ENCODE data around the gene ADH7.
A peak's percentile ranks its signal among the peaks of the same experiment; 100 is the strongest.

The ADH7 gene

GRCh38 chr4:99438405-99438780 lies 3.3 kb upstream of the ADH7 start:
- Histone ChIP-seq H3K4me3 (ENCODE audit: low read depth, low read length) (no peak overlapping the region), H3K79me1 (ENCODE audit: low read length) (no peaks in the 10 kb centered on the region)

GRCh38 chr4:99437723-99438404 lies 2.7 kb upstream of the ADH7 start:
- Histone ChIP-seq H3K23ac (ENCODE audit: low read length) (peak overlapping the region; percentile 8), H2BK12ac (ENCODE audit: low read length) (no peak overlapping the region), H3K79me2 (ENCODE audit: control insufficient read depth, insufficient read depth, low read length, poor library complexity) (no peaks in the 10 kb centered on the region), H2BK5ac (ENCODE audit: low read depth, low read length, poor library complexity) (no peak overlapping the region), H2AFZ (ENCODE audit: insufficient read depth, low read length, poor library complexity) (no peak overlapping the region), H3K4me2 (ENCODE audit: low read length) (no peak overlapping the region), H3K27ac (ENCODE audit: low read depth, low read length) (no peak overlapping the region), H3K18ac (ENCODE audit: low read length) (no peak overlapping the region), H3K4me3 (ENCODE audit: low read depth, low read length) (no peak overlapping the region), H2BK120ac (ENCODE audit: insufficient read depth, low read length, poor library complexity) (no peak overlapping the region), H2AK5ac (ENCODE audit: low read length) (no peak overlapping the region), H3K79me1 (ENCODE audit: low read length) (no peaks in the 10 kb centered on the region), H4K12ac (ENCODE audit: low read depth, low read length) (no peak overlapping the region), H3K27me3 (ENCODE audit: insufficient read depth, low read length) (no peaks in the 10 kb centered on the region), H3K36me3 (ENCODE audit: control insufficient read depth in 1 of 2, insufficient read depth in 2 of 2, low read length in 2 of 2) (no peaks in the 10 kb centered on the region), H3K14ac (ENCODE audit: low read length) (no peak overlapping the region), H3K4me1 (ENCODE audit: control insufficient read depth in 1 of 2, insufficient read depth in 2 of 2, low read length in 2 of 2) (no peaks in the 10 kb centered on the region), H4K91ac (ENCODE audit: low read depth, low read length) (no peak overlapping the region), H3K9ac (ENCODE audit: low read length) (no peak overlapping the region), H3K9me3 (ENCODE audit: insufficient read depth, low read depth, low read length) (no peaks in the 10 kb centered on the region), H3K4ac (ENCODE audit: low read depth, low read length) (no peak overlapping the region), H4K8ac (ENCODE audit: low read depth, low read length) (no peak overlapping the region)
- no CpG with 5 or more reads among the region's 5 CpGs for WGBS (ENCODE audit: extremely low coverage, insufficient coverage, insufficient read length)
- DNase-seq, result no peak

More at GRCh38 chr4:99438405-99438780, 3.3 kb upstream of the ADH7 start:
- H3K4me2 ChIP-seq (ENCODE audit: low read length), result no peak overlapping the region
- H4K12ac ChIP-seq (ENCODE audit: low read depth, low read length), result no peak overlapping the region
- no peaks in the 10 kb centered on the region for H3K4me1 ChIP-seq (ENCODE audit: control insufficient read depth in 1 of 2, insufficient read depth in 2 of 2, low read length in 2 of 2)
- H2BK12ac ChIP-seq (ENCODE audit: low read length), result no peak overlapping the region
- no peaks in the 10 kb centered on the region for H3K36me3 ChIP-seq (ENCODE audit: control insufficient read depth in 1 of 2, insufficient read depth in 2 of 2, low read length in 2 of 2)
- no peaks in the 10 kb centered on the region for H3K27me3 ChIP-seq (ENCODE audit: insufficient read depth, low read length)
- no peak overlapping the region for H3K23ac ChIP-seq (ENCODE audit: low read length)
- H3K79me2 ChIP-seq (ENCODE audit: control insufficient read depth, insufficient read depth, low read length, poor library complexity), result no peaks in the 10 kb centered on the region
- H3K27ac ChIP-seq (ENCODE audit: low read depth, low read length), result no peak overlapping the region
- H4K91ac ChIP-seq (ENCODE audit: low read depth, low read length), result no peak overlapping the region
- H2AFZ ChIP-seq (ENCODE audit: insufficient read depth, low read length, poor library complexity), result no peak overlapping the region
- no peak overlapping the region for H2BK120ac ChIP-seq (ENCODE audit: insufficient read depth, low read length, poor library complexity)
- H3K9me3 ChIP-seq (ENCODE audit: insufficient read depth, low read depth, low read length), result no peaks in the 10 kb centered on the region
- WGBS (ENCODE audit: extremely low coverage, insufficient coverage, insufficient read length), result no CpG with 5 or more reads among the region's 4 CpGs
- no peak overlapping the region for H3K4ac ChIP-seq (ENCODE audit: low read depth, low read length)
- no peak overlapping the region for H3K18ac ChIP-seq (ENCODE audit: low read length)
- H4K8ac ChIP-seq (ENCODE audit: low read depth, low read length), result no peak overlapping the region
- H2BK5ac ChIP-seq (ENCODE audit: low read depth, low read length, poor library complexity), result no peak overlapping the region
- no peak overlapping the region for H2AK5ac ChIP-seq (ENCODE audit: low read length)
- no peak for DNase-seq
- no peak overlapping the region for H3K9ac ChIP-seq (ENCODE audit: low read length)
- no peak overlapping the region for H3K14ac ChIP-seq (ENCODE audit: low read length)

- no peak overlapping the region for H3K9ac ChIP-seq (ENCODE audit: low read length)
- H3K79me1 ChIP-seq (ENCODE audit: low read length), result no peaks in the 10 kb centered on the region
- no peak overlapping the region for H3K4ac ChIP-seq (ENCODE audit: low read depth, low read length)
- H2BK120ac ChIP-seq (ENCODE audit: insufficient read depth, low read length, poor library complexity), result no peak overlapping the region
- no CpG with 5 or more reads among the region's 3 CpGs for WGBS (ENCODE audit: extremely low coverage, insufficient coverage, insufficient read length)
- no peak overlapping the region for H3K14ac ChIP-seq (ENCODE audit: low read length)
- no peak overlapping the region for H2AFZ ChIP-seq (ENCODE audit: insufficient read depth, low read length, poor library complexity)
- no peaks in the 10 kb centered on the region for H3K36me3 ChIP-seq (ENCODE audit: control insufficient read depth in 1 of 2, insufficient read depth in 2 of 2, low read length in 2 of 2)
- no peaks in the 10 kb centered on the region for H3K4me1 ChIP-seq (ENCODE audit: control insufficient read depth in 1 of 2, insufficient read depth in 2 of 2, low read length in 2 of 2)
- H4K91ac ChIP-seq (ENCODE audit: low read depth, low read length), result no peak overlapping the region
- no peak overlapping the region for H2AK5ac ChIP-seq (ENCODE audit: low read length)
- H3K79me2 ChIP-seq (ENCODE audit: control insufficient read depth, insufficient read depth, low read length, poor library complexity), result no peaks in the 10 kb centered on the region
- H2BK5ac ChIP-seq (ENCODE audit: low read depth, low read length, poor library complexity), result no peak overlapping the region
- no peak overlapping the region for H3K18ac ChIP-seq (ENCODE audit: low read length)
- no peak overlapping the region for H3K4me3 ChIP-seq (ENCODE audit: low read depth, low read length)
- no peak for DNase-seq
- H2BK12ac ChIP-seq (ENCODE audit: low read length), result no peak overlapping the region
- H4K12ac ChIP-seq (ENCODE audit: low read depth, low read length), result no peak overlapping the region
- H3K27ac ChIP-seq (ENCODE audit: low read depth, low read length), result no peak overlapping the region
- H3K23ac ChIP-seq (ENCODE audit: low read length), result no peak overlapping the region
- H3K9me3 ChIP-seq (ENCODE audit: insufficient read depth, low read depth, low read length), result no peaks in the 10 kb centered on the region
- no peaks in the 10 kb centered on the region for H3K27me3 ChIP-seq (ENCODE audit: insufficient read depth, low read length)
- H3K4me2 ChIP-seq (ENCODE audit: low read length), result no peak overlapping the region
- H4K8ac ChIP-seq (ENCODE audit: low read depth, low read length), result no peak overlapping the region
These were observed 2.0 kb upstream of the ADH7 start for GRCh38 chr4:99436976-99437722.

GRCh38 chr4:99436462-99436861 lies 1.3 kb upstream of the ADH7 start:
- Histone ChIP-seq H2BK5ac (ENCODE audit: low read depth, low read length, poor library complexity) (no peak overlapping the region), H2AFZ (ENCODE audit: insufficient read depth, low read length, poor library complexity) (no peak overlapping the region), H3K4me3 (ENCODE audit: low read depth, low read length) (no peak overlapping the region), H3K36me3 (ENCODE audit: control insufficient read depth in 1 of 2, insufficient read depth in 2 of 2, low read length in 2 of 2) (no peaks in the 10 kb centered on the region), H3K23ac (ENCODE audit: low read length) (no peak overlapping the region), H4K12ac (ENCODE audit: low read depth, low read length) (no peak overlapping the region), H4K91ac (ENCODE audit: low read depth, low read length) (no peak overlapping the region), H2BK12ac (ENCODE audit: low read length) (no peak overlapping the region), H3K27me3 (ENCODE audit: insufficient read depth, low read length) (no peaks in the 10 kb centered on the region), H3K14ac (ENCODE audit: low read length) (no peak overlapping the region), H3K18ac (ENCODE audit: low read length) (no peak overlapping the region), H3K79me2 (ENCODE audit: control insufficient read depth, insufficient read depth, low read length, poor library complexity) (no peaks in the 10 kb centered on the region), H3K4me1 (ENCODE audit: control insufficient read depth in 1 of 2, insufficient read depth in 2 of 2, low read length in 2 of 2) (no peaks in the 10 kb centered on the region), H3K4ac (ENCODE audit: low read depth, low read length) (no peak overlapping the region), H2AK5ac (ENCODE audit: low read length) (no peak overlapping the region), H3K9me3 (ENCODE audit: insufficient read depth, low read depth, low read length) (no peaks in the 10 kb centered on the region), H3K4me2 (ENCODE audit: low read length) (no peak overlapping the region), H3K9ac (ENCODE audit: low read length) (no peak overlapping the region), H3K79me1 (ENCODE audit: low read length) (no peaks in the 10 kb centered on the region), H4K8ac (ENCODE audit: low read depth, low read length) (no peak overlapping the region), H2BK120ac (ENCODE audit: insufficient read depth, low read length, poor library complexity) (no peak overlapping the region), H3K27ac (ENCODE audit: low read depth, low read length) (no peak overlapping the region)
- DNase-seq, result no peak
- WGBS (ENCODE audit: extremely low coverage, insufficient coverage, insufficient read length), result no CpG with 5 or more reads among the region's 2 CpGs

All from trophoblast cell (in vitro differentiated cells and primary cell).